K562 (cell line): ENCODE measurements around the gene BPTF. TPM values are rescaled to one million over a fixed set of nuclear protein-coding genes. Genes with fewer than 3 reads are reported as not detected.

ENCODE experiments used
- ATAC-seq: fragments of 200-7000 bp; cut with Tn5 transposase; 3 replicates; pipeline ENCODE4 v1.9.1; 2020; ENCODE audit warnings: moderate library complexity
- BruUV-seq: library from RNA; stranded (reverse); fragments of 400-500 nt; replicated peaks from 2 replicates; lab custom pipeline; 2021; lab: Mats Ljungman, UMichigan
- CTCF ChIA-PET: fragments of 300-600 bp; formaldehyde crosslinking; extraction: SDS; loops from one replicate; lab custom pipeline; 2021; ENCODE audit warnings: low intra/inter-chr PET ratio; lab: Yijun Ruan, JAX
- POLR2A ChIA-PET: fragments of 300-600, 350-650 bp; sonication (Branson Sonifier 250); formaldehyde crosslinking; extraction: SDS; loops from one replicate; lab custom pipeline; 2021; ENCODE audit warnings: antibody characterized with exemption, inconsistent platforms; lab: Yijun Ruan, JAX
- DNase-seq, 4 experiments: peaks; one replicate each; pipeline versions ENCODE4 v3.0.0 to v3.0.0-alpha.2; 2011 to 2018; ENCODE audit warnings: low spot score in 3 of 4, mixed read lengths in 3 of 4; ENCODE audit errors: extremely low read depth in 1 of 4
- FAIRE-seq: peaks from 2 replicates; lab custom pipeline; 2011; peaks lifted over from hg19 to GRCh38; lab: Jason Lieb, UNC
- H2AFZ ChIP-seq: 2 replicates; pipeline ENCODE4 v1.6.0; 2011; ENCODE audit warnings: low read depth, low read length, control low read depth, inconsistent platforms
- H3K27ac ChIP-seq: fragments of 200-600 bp; 3 replicates; pipeline ENCODE4 v1.8.0; 2011; ENCODE audit warnings: low read depth, mild to moderate bottlenecking, control low read depth, inconsistent platforms, low read length, moderate library complexity, mixed read lengths; ENCODE audit errors: extremely low read depth
- H3K27me3 ChIP-seq, 2 experiments: fragments of 300-600 bp in 1 of 2; 2 replicates in 1 of 2; 3 replicates in 1 of 2; pipeline versions ENCODE4 v1.6.0 to v1.8.0; 2011; ENCODE audit warnings: inconsistent platforms in 2 of 2, low read length in 2 of 2, mild to moderate bottlenecking in 1 of 2, mixed read lengths in 1 of 2, moderate library complexity in 1 of 2; ENCODE audit not compliant: control insufficient read depth in 2 of 2, insufficient read depth in 2 of 2
- H3K36me3 ChIP-seq: fragments of 300-600 bp; 3 replicates; pipeline ENCODE4 v1.8.0; 2011; ENCODE audit warnings: mild to moderate bottlenecking, low read length, inconsistent platforms; ENCODE audit not compliant: control insufficient read depth, insufficient read depth
- H3K4me1 ChIP-seq, 2 experiments: fragments of 200-600 bp in 1 of 2; replicated peaks in 1 of 2; 2 replicates in 1 of 2; 3 replicates in 1 of 2; pipeline versions ENCODE4 v1.5.1 to v1.8.0; 2011; ENCODE audit warnings: inconsistent platforms in 2 of 2, low read length in 2 of 2, mild to moderate bottlenecking in 1 of 2, mixed read lengths in 1 of 2, moderate library complexity in 1 of 2; ENCODE audit not compliant: control insufficient read depth in 2 of 2, insufficient read depth in 2 of 2
- H3K4me2 ChIP-seq: 2 replicates; pipeline ENCODE4 v1.6.1; 2011; ENCODE audit warnings: low read length, control low read depth, inconsistent platforms, mixed read lengths; ENCODE audit not compliant: insufficient read depth
- H3K4me3 ChIP-seq: fragments of 200-600 bp; sonication (generic), shearing (Covaris generic); 2 replicates; pipeline ENCODE4 v1.5.1; 2016; ENCODE audit warnings: control low read depth, inconsistent platforms
- H3K79me2 ChIP-seq: fragments of 200-600 bp; 3 replicates; pipeline ENCODE4 v1.8.0; 2011; ENCODE audit warnings: low read length, inconsistent platforms; ENCODE audit not compliant: control insufficient read depth, insufficient read depth
- H3K9ac ChIP-seq, 2 experiments: 2 replicates each; pipeline versions ENCODE4 v1.6.0 to v1.6.1; 2011; ENCODE audit warnings: low read depth in 2 of 2, low read length in 2 of 2, control low read depth in 1 of 2, inconsistent platforms in 1 of 2, mild to moderate bottlenecking in 1 of 2, mixed read lengths in 1 of 2; ENCODE audit not compliant: insufficient read depth in 1 of 2
- H3K9me1 ChIP-seq: one replicate; pipeline ENCODE4 v1.6.0; 2011; ENCODE audit warnings: inconsistent platforms, mild to moderate bottlenecking, low read length, moderate library complexity; ENCODE audit not compliant: control insufficient read depth, insufficient read depth
- H3K9me3 ChIP-seq: replicated peaks from 2 replicates; pipeline ENCODE4 v1.5.1; 2011; ENCODE audit warnings: low read depth, low read length, inconsistent platforms; ENCODE audit not compliant: control insufficient read depth, insufficient read depth
- H4K20me1 ChIP-seq: replicated peaks from 2 replicates; pipeline ENCODE4 v1.6.1; 2011; ENCODE audit warnings: low read length, inconsistent platforms, mixed read lengths; ENCODE audit not compliant: control insufficient read depth, insufficient read depth
- COPS2 ChIP-seq: fragments of 450-650 bp; conservative IDR thresholded peaks from 2 replicates; pipeline ENCODE4 v1.6.1; 2016; ENCODE audit warnings: mild to moderate bottlenecking, moderate library complexity
- CREB5 ChIP-seq: fragments of 250-450 bp; sonication (Bioruptor Pico); IDR thresholded peaks from 2 replicates; pipeline ENCODE4 v1.5.0; 2020; ENCODE audit warnings: mild to moderate bottlenecking
- CTBP1 ChIP-seq: fragments of 450-650 bp; IDR thresholded peaks from 2 replicates; pipeline ENCODE4 v1.6.1; 2016; ENCODE audit warnings: borderline replicate concordance
- E2F8 ChIP-seq: fragments of 450-650 bp; IDR thresholded peaks from 2 replicates; pipeline ENCODE4 v1.7.1; 2018; ENCODE audit warnings: mild to moderate bottlenecking, low read depth; ENCODE audit not compliant: partially characterized antibody
- ELF2 ChIP-seq: fragments of 250-450 bp; sonication (Bioruptor Pico); IDR thresholded peaks from 2 replicates; pipeline ENCODE4 v1.5.0; 2021; ENCODE audit warnings: mild to moderate bottlenecking
- SMAD1 ChIP-seq: fragments of 150-350 bp; IDR thresholded peaks from 2 replicates; pipeline ENCODE4 v1.6.1; 2014; ENCODE audit warnings: low read length, low read depth; ENCODE audit not compliant: partially characterized antibody
- TGIF2 ChIP-seq: sonication (generic); formaldehyde crosslinking; IDR thresholded peaks from 2 replicates; pipeline ENCODE4 v1.8.1; 2022; ENCODE audit warnings: mild to moderate bottlenecking, missing genetic modification reagents, moderate library complexity
- XRCC3 ChIP-seq: fragments of 450-650 bp; IDR thresholded peaks from 2 replicates; pipeline ENCODE4 v1.6.1; 2017; ENCODE audit warnings: mild to moderate bottlenecking, moderate library complexity
- ZBTB12 ChIP-seq: fragments of 250-450 bp; sonication (Bioruptor Pico); IDR thresholded peaks from 2 replicates; pipeline ENCODE4 v1.4.0; 2020
- ZBTB33 ChIP-seq: sonication (generic); formaldehyde crosslinking; IDR thresholded peaks from 2 replicates; pipeline ENCODE4 v1.8.1; 2023; ENCODE audit warnings: mild to moderate bottlenecking, missing genetic modification reagents
- ZNF140 ChIP-seq: fragments of 250-450 bp; sonication (Bioruptor Pico); IDR thresholded peaks from 2 replicates; pipeline ENCODE4 v1.8.0; 2021; ENCODE audit warnings: moderate library complexity, mild to moderate bottlenecking, inconsistent platforms
- WGBS: fragments of 100-300 bp; shearing (Covaris generic); methylation state at CpG from one replicate; pipeline ENCODE4 v1.1.6; 2016; ENCODE audit warnings: low coverage, mixed read lengths; ENCODE audit not compliant: insufficient coverage; ENCODE audit errors: missing lambda C conversion rate; 5-methylcytosine and 5-hydroxymethylcytosine counted together
- in situ Hi-C: fragments of 300-500 bp; cut with MboI; formaldehyde crosslinking; loops from 4 replicates; pipeline ENCODE4 v1.15.0; 2018; ENCODE audit warnings: inconsistent platforms, mixed read lengths
- intact Hi-C: fragments of 100-400 bp; cut with micrococcal nuclease; formaldehyde crosslinking; loops from 2 replicates; pipeline ENCODE4 v1.14.2; 2022
- polyA plus RNA-seq, 8 experiments: library from polyadenylated mRNA; depleted of rRNA in 4 of 8; stranded (reverse) in 5 of 8; unstranded in 3 of 8; fragments of >200 nt; fragmentation: Nextera tagmentation in 2 of 8; fragmentation: Illumina TruSeq in 1 of 8; extraction: Ambion mirVana in 2 of 8; extraction: Trizol in 1 of 8; gene quantifications; 2 replicates each; pipeline versions ENCODE4 v1.2.1 to v1.2.3, GENCODE V29; 2011 to 2014; ENCODE audit warnings: inconsistent platforms in 1 of 8, missing spikeins in 1 of 8
- total RNA-seq, 7 experiments: library from RNA; depleted of rRNA in 6 of 7; stranded (reverse); fragments of >200 nt in 6 of 7; fragmentation: Illumina TruSeq in 2 of 7; extraction: Trizol in 2 of 7; gene quantifications; 2 replicates each; pipeline versions ENCODE4 v1.2.1 to v1.2.3, GENCODE V29; 2011 to 2021; ENCODE audit warnings: low replicate concordance in 1 of 7

Gene BPTF
- total and polyA plus RNA-seq, 9 of the 15 experiments (the other 6 are each of a cell fraction or from before 2014, with no cell fraction given), result 12.5 to 52.1 (median 26.9) TPM

- Histone ChIP-seq H3K4me1 (peaks cover 12 to 13% of the 10 kb centered on the region in 2 experiments; a peak in 4 of 5 replicates), H3K79me2 (no peaks in the 10 kb centered on the region), H3K9ac (no peak overlapping the region), H4K20me1 (no peaks in the 10 kb centered on the region), H3K9me3 (no peaks in the 10 kb centered on the region; the same call in 1 of the 2 replicates)
- POLR2A ChIA-PET, result no interaction called here
- FAIRE-seq (no peak), DNase-seq (no peak)
- intact Hi-C loops, result loop anchor here (10.0 kb wide), 1 partner anchor 182 kb away; no protein-coding TSS in a partner anchor
- TF ChIP-seq CTBP1 (no peak), CREB5 (CRISPR knock-in tag) (no peak), ELF2 (CRISPR knock-in tag) (no peak), TGIF2 (CRISPR knock-in tag) (no peak), SMAD1 (no peak), ZBTB33 (CRISPR knock-in tag) (no peak), ZBTB12 (CRISPR knock-in tag) (no peak), ZNF140 (CRISPR knock-in tag) (no peak), E2F8 (no peak), COPS2 (no peak), XRCC3 (no peak)
- TF ChIP-seq, all 486 proteins: peak for 0
- CTCF ChIA-PET, result no interaction called here
- no peak overlapping the region for H3K27ac ChIP-seq
- no peak overlapping the region for H2AFZ ChIP-seq
- H3K36me3 ChIP-seq, result no peaks in the 10 kb centered on the region
- no peak overlapping the region for H3K4me3 ChIP-seq
- no TSS peak for BruUV-seq
- 67% methylated on average over 2 of the region's 2 CpGs for WGBS
- no peak for ATAC-seq
- no peaks in the 10 kb centered on the region for H3K27me3 ChIP-seq
- no peak overlapping the region for H3K4me2 ChIP-seq
- in situ Hi-C loops, result no loop called here
- H3K9me1 ChIP-seq, result no peaks in the 10 kb centered on the region
Observed at GRCh38 chr17:68016838-68017237, 191.5 kb downstream of the BPTF start.
